Thymus (tissue), 11 donors: ENCODE data around the gene CES2. TPM values are rescaled to one million over a fixed set of nuclear protein-coding genes. Genes with fewer than 3 reads are reported as not detected.
A peak's percentile ranks its signal among the peaks of the same experiment; 100 is the strongest.

Source experiments
- DNase-seq, 9 donors: peaks; one replicate each; pipeline ENCODE4 v3.0.0-alpha.2; 2013; ENCODE audit warnings: low spot score in 9 of 9, low read depth in 6 of 9, missing footprints in 1 of 9
- H3K27ac ChIP-seq, 2 donors: one replicate each; pipeline ENCODE4 v1.5.1; 2013; ENCODE audit warnings: control low read depth in 1 of 2, low read depth in 1 of 2, low read length in 1 of 2, mild to moderate bottlenecking in 1 of 2, moderate library complexity in 1 of 2
- H3K27me3 ChIP-seq, 2 donors: one replicate each; pipeline ENCODE4 v1.5.1; 2013; ENCODE audit warnings: low read length in 1 of 2; ENCODE audit not compliant: control insufficient read depth in 2 of 2, insufficient read depth in 1 of 2
- H3K36me3 ChIP-seq, 2 donors: one replicate each; pipeline ENCODE4 v1.5.1; 2013; ENCODE audit warnings: low read length in 1 of 2, mild to moderate bottlenecking in 1 of 2, moderate library complexity in 1 of 2; ENCODE audit not compliant: control insufficient read depth in 2 of 2, insufficient read depth in 2 of 2
- H3K4me1 ChIP-seq, 2 donors: one replicate each; pipeline ENCODE4 v1.5.1; 2013; ENCODE audit warnings: low read length in 2 of 2; ENCODE audit not compliant: control insufficient read depth in 2 of 2, insufficient read depth in 2 of 2
- H3K4me3 ChIP-seq, 2 donors: one replicate each; pipeline ENCODE4 v1.5.1; 2013; ENCODE audit warnings: low read length in 2 of 2, control low read depth in 1 of 2, mild to moderate bottlenecking in 1 of 2
- H3K9me3 ChIP-seq, 2 donors: one replicate each; pipeline ENCODE4 v1.5.1; 2013; ENCODE audit warnings: low read length in 1 of 2, mild to moderate bottlenecking in 1 of 2; ENCODE audit not compliant: control insufficient read depth in 2 of 2, insufficient read depth in 1 of 2
- WGBS: extraction: QIAGEN DNeasy Blood & Tissue Kit; methylation state at CpG from one replicate; pipeline ENCODE4 v1.1.7; 2013; 5-methylcytosine and 5-hydroxymethylcytosine counted together
- polyA plus RNA-seq: library from polyadenylated mRNA; stranded (reverse); fragments of 200-250 nt; gene quantifications from one replicate; pipeline ENCODE4 v1.2.3, GENCODE V29; 2013
- total RNA-seq: library from RNA; stranded (reverse); fragments of 120-200 nt; gene quantifications from one replicate; pipeline ENCODE4 v1.2.4, GENCODE V29; 2013
- donor health status: healthy.

The CES2 gene
- total and polyA plus RNA-seq, 2 donors, result 15.8 to 16.7 TPM

DNA sequence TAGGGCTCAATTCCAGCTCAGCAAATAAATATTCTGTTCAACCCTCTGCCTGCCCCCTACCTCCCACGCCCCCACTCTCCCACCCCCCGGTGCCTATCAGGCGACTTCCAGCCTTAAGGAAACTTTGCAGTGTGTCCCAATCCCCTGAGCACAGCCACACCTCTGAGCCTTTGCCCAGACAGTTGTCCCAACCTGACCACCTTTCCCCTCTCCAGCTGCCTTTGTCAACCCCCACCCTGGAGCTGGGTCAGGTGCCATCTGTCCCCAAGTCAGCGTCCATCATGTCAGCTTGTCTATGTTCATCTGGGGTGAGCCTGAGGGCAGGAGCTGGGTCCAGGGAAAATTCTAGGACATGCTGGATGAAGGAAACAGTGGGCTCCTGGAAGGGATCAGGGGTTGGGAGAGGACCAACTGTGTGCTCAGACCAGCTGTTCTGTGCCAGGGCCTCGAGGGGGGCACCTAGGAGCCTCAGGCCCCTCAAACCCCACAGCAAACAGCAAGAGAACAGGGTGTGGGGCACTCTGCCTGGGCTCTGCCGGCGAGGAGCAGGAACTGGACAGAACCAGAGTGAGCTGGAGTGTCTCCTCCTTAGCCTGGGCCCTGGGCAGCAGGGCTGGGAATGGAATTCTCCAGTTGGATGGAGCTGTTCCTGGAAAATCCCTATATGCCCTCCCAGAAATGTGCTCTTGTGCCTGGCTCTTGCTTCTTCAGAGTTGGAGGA lies 34.4 kb upstream of the CES2 start:
- Histone ChIP-seq H3K9me3 (no peaks in the 10 kb centered on the region), H3K4me3 (no peak overlapping the region), H3K27ac (no peak overlapping the region), H3K36me3 (no peaks in the 10 kb centered on the region), H3K27me3 (peaks cover 0 to 14% of the 10 kb centered on the region in 2 donors), H3K4me1 (peaks cover 0 to 4% of the 10 kb centered on the region in 2 donors)
- no peak for DNase-seq
- WGBS, result 87% methylated on average over 7 of the region's 7 CpGs

DNA sequence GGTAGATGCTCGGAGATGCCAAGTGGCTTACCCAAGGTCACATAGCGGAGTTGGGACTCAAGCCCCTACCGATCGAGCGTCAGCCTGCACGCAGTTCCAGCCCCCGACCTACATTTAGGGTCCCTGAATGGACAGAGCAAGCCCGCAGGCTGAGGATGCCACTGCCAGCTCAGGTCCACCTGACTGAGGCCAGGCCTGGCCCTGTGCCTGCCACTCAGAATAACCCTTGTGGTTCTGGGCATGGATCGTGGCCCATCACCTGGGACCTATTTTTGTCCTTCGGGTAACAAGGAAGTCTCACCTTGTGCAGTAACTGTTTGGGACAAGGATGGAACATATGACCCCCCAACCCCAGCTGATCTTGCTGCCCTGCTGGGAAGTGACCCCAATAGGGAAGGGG lies 33.7 kb upstream of the CES2 start:
- Histone ChIP-seq H3K27ac (no peak overlapping the region), H3K36me3 (no peaks in the 10 kb centered on the region), H3K4me1 (peaks cover 0 to 6% of the 10 kb centered on the region in 2 donors), H3K4me3 (no peak overlapping the region), H3K9me3 (no peaks in the 10 kb centered on the region), H3K27me3 (peaks cover 0 to 14% of the 10 kb centered on the region in 2 donors)
- no peak for DNase-seq
- WGBS, result 97% methylated on average over 10 of the region's 10 CpGs

DNA sequence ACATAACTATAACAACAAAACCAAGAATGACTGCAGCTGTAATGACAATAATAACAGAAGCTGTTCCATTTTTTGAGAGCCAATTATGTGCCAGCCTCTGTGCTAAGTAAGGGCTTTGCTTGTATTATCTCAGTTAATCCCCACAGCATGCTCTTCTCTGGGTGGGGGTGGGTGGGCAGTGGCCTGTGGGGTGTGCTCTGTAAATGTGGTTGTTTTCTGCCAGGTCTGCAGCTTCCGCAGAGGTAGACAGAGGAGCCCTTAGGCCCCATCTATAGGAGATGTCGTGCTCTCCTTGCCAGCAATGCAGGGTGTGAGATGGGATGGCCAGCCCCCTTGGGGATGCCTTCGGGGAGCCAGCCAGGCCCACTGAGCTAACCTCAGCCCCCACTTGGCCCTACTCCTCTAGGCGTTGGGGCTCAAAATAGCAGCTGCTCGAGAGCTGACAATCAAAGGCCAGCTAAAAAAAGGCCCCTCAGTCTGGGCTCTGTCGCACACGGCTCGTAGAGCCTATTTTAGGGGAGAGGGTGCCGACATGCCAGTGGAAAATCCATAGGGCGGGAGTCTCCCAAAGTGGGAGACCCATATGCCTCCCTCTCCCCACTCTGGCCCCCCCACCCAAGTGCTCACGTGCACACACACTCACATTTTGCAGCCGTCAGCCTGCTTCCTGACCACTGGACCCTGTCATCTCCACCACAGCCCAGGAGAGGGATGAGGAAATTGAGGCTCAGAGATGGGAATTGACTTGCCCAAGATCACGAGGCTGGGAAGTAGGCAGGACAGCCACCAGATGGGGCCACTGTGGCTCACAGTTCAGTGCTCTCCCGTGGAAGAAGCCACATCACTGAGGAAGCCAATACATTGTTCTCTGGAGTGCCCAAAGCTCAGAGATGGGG lies 32.4 kb upstream of the CES2 start:
- H3K4me1 ChIP-seq, result peaks cover 0 to 6% of the 10 kb centered on the region in 2 donors
- WGBS, result 88% methylated on average over 14 of the region's 14 CpGs
- DNase-seq, result no peak
- H3K9me3 ChIP-seq, result no peaks in the 10 kb centered on the region
- peaks cover 0 to 17% of the 10 kb centered on the region in 2 donors for H3K27me3 ChIP-seq
- no peak overlapping the region for H3K4me3 ChIP-seq
- H3K36me3 ChIP-seq, result no peaks in the 10 kb centered on the region
- no peak overlapping the region for H3K27ac ChIP-seq

DNA sequence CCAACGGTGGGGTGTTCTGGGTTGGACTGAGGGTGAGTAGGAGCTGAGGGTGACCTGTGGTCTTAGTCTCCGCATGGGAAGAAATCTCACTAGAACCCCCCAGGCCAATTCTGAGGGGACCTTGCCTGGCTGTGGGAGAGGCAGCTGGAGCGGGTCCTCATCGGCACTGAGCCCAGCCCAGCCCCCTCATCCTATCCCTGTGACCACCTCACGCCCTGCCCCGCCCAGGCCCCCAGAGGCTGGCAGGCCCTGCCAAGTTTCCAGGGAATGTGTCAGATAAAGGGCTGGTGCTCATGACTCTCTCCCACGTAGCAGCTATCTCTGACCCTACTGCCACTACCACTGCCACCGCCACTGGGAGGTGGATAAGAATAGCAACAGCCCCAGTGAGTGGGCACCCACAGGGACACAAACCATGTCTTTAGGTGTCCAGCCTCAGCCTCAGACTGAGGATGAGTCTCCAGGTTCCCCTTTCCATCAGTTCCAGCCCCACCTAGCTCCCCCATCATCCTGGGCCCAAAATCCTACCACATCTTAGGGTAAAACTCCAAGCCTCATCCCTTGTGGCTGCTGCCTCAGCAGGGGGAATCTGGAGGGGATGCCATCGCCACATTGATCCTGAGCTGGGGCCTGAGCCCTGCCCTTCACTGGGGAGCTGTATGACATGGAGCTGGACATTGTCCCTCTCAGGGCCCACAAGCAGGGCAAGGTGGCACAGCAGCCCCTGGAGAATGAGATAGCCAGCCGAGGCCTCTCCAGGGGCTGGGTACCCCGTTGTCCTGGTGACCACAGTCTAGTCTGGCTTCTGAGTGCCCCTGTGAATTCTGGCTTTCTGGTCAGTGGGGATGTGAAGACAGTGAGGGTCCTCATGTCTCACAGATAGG lies 31.5 kb upstream of the CES2 start:
- Histone ChIP-seq H3K4me3 (no peak overlapping the region), H3K36me3 (no peaks in the 10 kb centered on the region), H3K27ac (no peak overlapping the region), H3K4me1 (peaks cover 0 to 6% of the 10 kb centered on the region in 2 donors), H3K27me3 (peaks cover 0 to 19% of the 10 kb centered on the region in 2 donors), H3K9me3 (no peaks in the 10 kb centered on the region)
- no peak for DNase-seq
- 94% methylated on average over 11 of the region's 11 CpGs for WGBS

DNA sequence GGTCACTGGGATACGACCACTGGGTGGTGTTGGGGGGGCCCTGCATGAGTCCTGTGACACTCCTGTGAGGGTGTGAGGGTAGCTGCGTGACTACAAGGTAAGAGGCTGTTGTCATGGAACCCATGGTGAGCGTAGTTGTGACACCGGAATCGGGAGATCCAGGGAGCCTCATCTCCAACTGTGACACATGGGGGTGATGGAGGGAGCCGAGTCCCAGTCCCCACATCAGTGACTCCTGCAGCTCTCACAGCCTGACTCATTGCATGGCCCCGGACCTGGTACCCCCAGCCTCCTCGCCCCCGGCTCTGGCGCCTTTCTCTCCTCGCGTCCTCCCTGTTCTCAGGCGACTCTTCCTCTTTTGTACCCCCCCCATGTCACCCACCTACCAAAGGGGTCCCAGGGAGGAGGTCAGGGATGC lies 30.9 kb upstream of the CES2 start:
- Histone ChIP-seq H3K27me3 (peaks cover 0 to 19% of the 10 kb centered on the region in 2 donors), H3K36me3 (no peaks in the 10 kb centered on the region), H3K4me1 (peaks cover 0 to 6% of the 10 kb centered on the region in 2 donors), H3K9me3 (no peaks in the 10 kb centered on the region), H3K4me3 (no peak overlapping the region), H3K27ac (no peak overlapping the region)
- no peak for DNase-seq
- WGBS, result 96% methylated on average over 13 of the region's 13 CpGs

DNA sequence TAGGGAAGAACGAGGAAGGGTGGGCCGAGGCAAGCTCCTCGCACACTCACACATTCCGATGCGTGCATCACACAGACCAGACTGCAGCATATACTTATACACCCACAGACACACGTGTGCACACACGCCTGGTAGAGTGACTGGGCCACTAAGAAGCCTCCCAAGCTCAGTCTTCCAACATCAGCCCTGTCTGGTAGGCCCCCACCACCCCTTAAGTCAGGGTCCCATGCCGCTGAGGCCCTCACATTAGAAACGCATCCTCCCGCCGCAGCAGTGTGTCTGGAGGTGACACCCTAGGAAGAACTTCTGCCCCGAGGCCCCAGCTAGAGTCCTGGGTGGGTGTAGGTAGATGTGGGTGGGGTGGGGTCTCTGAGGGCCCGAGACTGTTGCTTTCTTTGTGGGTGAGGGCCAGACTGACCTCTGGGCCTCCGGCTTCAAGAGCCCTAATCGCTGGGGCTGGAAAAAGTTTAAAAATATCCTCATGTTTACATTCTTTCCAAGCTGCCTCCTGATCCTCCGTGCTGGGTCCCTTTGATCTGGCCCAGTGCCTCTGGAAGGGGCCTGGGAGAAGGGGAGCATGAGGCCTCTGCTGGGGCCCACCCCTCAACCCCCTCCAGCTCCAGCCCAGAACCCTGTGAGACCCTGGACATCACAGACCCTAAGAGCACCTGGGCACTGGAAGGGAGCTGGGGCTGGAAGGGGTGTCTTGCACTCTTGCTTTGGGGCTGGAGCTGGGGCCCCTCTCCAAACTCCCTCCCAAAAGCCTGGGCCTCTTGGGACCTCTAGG lies 30.3 kb upstream of the CES2 start:
- Histone ChIP-seq H3K27me3 (peaks cover 0 to 16% of the 10 kb centered on the region in 2 donors), H3K27ac (no peak overlapping the region), H3K36me3 (no peaks in the 10 kb centered on the region), H3K4me1 (peaks cover 0 to 6% of the 10 kb centered on the region in 2 donors), H3K9me3 (no peaks in the 10 kb centered on the region), H3K4me3 (no peak overlapping the region)
- 93% methylated on average over 16 of the region's 16 CpGs for WGBS
- DNase-seq, result no peak

DNA sequence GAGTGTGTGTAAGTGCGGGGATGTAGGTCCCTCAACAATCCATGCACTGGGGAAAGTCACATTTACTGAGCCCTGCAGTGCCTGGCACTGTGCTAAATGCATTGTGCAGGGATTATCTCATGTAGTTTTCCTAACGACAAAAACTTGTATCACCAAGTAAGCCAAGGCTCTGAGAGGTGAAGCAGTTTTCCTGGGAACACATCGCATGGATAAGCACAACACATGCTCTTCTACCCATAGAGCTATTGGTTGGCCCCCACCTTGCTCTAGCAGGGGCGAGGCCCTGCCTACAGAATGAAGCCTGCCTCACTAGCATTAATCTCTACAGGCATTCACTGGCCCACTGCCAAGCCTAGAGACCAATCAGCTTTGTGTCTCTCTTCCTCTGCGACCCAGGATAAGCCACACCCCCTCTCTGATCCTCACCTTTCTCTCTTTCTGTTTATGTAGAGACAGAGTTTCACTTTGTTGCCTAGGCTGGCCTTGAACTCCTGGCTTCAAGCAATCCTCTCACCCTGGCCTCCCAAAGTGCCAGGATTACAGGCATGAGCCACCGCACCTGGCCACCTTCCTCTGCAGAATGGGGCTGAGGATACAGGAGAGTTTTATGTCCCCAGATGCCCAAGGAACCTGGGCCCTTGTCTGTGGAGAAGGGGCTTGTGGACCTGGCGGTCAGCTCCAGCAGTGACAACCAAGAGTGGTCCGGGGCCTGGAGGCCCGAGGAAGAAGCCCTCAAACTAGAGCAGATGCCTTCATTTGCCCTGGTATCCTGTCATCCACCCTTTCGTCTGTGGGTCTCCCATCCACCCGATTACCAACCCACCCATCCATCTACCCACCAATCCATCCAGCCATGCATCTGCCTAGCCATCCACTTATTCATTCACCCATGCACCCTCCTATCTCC lies 29.4 kb upstream of the CES2 start:
- Histone ChIP-seq H3K9me3 (no peaks in the 10 kb centered on the region), H3K4me1 (peaks cover 0 to 6% of the 10 kb centered on the region in 2 donors), H3K4me3 (no peak overlapping the region), H3K27ac (no peak overlapping the region), H3K36me3 (no peaks in the 10 kb centered on the region), H3K27me3 (peaks cover 0 to 15% of the 10 kb centered on the region in 2 donors)
- peak in 8 of 9 donors; percentile 14 to 74 (median 42) for DNase-seq
- 84% methylated on average over 11 of the region's 11 CpGs for WGBS
